BE2C (cell line): ENCODE results near the gene CNTN4.

Source experiments
- DNase-seq: peaks from one replicate; pipeline ENCODE4 v3.0.0-alpha.2; 2020
- H3K27me3 ChIP-seq: fragments of 250-450 bp; sonication (Bioruptor Pico); 2 replicates; pipeline ENCODE4 v1.5.1; 2020; ENCODE audit warnings: mild to moderate bottlenecking
- H3K36me3 ChIP-seq: fragments of 250-450 bp; sonication (Bioruptor Pico); 2 replicates; pipeline ENCODE4 v1.5.1; 2020; ENCODE audit warnings: mild to moderate bottlenecking
- H3K4me1 ChIP-seq: fragments of 250-450 bp; sonication (Bioruptor Pico); 2 replicates; pipeline ENCODE4 v1.5.1; 2020
- H3K4me3 ChIP-seq: 2 replicates; pipeline ENCODE4 v1.5.1; 2011; ENCODE audit warnings: low read depth, low read length
- H3K9me3 ChIP-seq: fragments of 250-450 bp; sonication (Bioruptor Pico); 2 replicates; pipeline ENCODE4 v1.5.1; 2020
- CTCF ChIP-seq: IDR thresholded peaks from 2 replicates; pipeline ENCODE4 v1.5.1; 2012; ENCODE audit warnings: mild to moderate bottlenecking, low read depth, low read length

Gene CNTN4

DNA sequence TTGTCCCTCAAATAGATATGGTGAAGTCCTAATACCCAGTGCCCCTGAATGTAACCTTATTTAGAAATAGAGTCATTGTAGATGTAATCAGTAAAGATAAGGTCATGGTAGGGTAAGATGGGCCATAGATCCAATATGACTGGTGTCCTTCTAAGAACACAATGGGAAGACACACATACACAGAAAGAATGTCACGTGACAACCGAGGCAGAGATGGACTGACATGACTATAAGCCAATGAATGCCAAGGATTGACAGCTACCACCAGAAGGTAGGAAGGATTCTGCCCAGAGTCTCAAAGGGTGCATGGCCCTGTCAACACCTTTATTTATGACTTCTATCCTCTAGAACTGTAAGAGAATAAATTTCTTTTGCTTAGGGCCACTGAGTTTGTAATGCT lies 780.4 kb downstream of the CNTN4 start:
- no peaks in the 10 kb centered on the region for H3K9me3 ChIP-seq

GRCh38 chr3:2879587-2879986 lies 780.9 kb downstream of the CNTN4 start:
- no peaks in the 10 kb centered on the region for H3K9me3 ChIP-seq
- no peaks in the 10 kb centered on the region for H3K27me3 ChIP-seq
- H3K36me3 ChIP-seq: no peaks in the 10 kb centered on the region
- TF ChIP-seq CTCF: no peak
- DNase-seq: no peak
- no peak overlapping the region for H3K4me3 ChIP-seq
- no peaks in the 10 kb centered on the region for H3K4me1 ChIP-seq

More for the DNA sequence above, 780.4 kb downstream of the CNTN4 start:
- Histone ChIP-seq H3K27me3 (no peaks in the 10 kb centered on the region), H3K36me3 (no peaks in the 10 kb centered on the region), H3K4me1 (no peaks in the 10 kb centered on the region), H3K4me3 (no peak overlapping the region)
- no peak for TF ChIP-seq CTCF
- no peak for DNase-seq

DNA sequence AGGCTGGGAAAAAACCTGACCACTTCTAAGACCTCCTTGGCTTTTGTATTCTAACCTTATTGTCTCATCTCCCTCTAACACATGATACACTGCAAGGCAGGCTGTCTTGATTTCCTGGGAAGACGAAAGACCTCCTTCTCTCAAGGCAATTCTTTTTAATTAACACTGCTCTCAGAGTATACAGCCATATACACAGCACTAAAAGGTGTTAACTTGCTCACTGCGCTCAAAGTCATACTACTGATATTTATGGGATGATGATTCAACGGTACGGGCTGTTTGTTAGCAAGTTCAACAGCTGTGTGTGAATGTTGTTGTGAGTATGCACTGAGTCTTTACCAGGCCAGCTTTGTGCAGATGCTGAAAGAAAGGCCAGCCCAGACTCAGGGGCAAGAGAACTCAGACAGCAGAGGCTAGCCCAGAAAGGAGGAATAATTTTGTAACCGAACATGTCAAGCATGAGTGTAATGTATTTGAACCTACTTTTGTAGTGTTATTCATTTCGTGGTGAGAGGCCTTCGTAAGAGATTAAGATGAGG lies 781.6 kb downstream of the CNTN4 start:
- TF ChIP-seq CTCF: no peak
- H3K9me3 ChIP-seq: no peaks in the 10 kb centered on the region
- no peaks in the 10 kb centered on the region for H3K4me1 ChIP-seq
- H3K27me3 ChIP-seq: no peaks in the 10 kb centered on the region
- no peak for DNase-seq
- H3K4me3 ChIP-seq: no peak overlapping the region
- H3K36me3 ChIP-seq: no peaks in the 10 kb centered on the region

- no peaks in the 10 kb centered on the region for H3K36me3 ChIP-seq
- no peak for DNase-seq
- H3K4me1 ChIP-seq: no peaks in the 10 kb centered on the region
- H3K4me3 ChIP-seq: no peak overlapping the region
- H3K27me3 ChIP-seq: no peaks in the 10 kb centered on the region
- H3K9me3 ChIP-seq: no peaks in the 10 kb centered on the region
- no peak for TF ChIP-seq CTCF
Measured at GRCh38 chr3:2883283-2883682, 784.6 kb downstream of the CNTN4 start.

- no peaks in the 10 kb centered on the region for H3K4me1 ChIP-seq
- DNase-seq: no peak
- TF ChIP-seq CTCF: no peak
- no peaks in the 10 kb centered on the region for H3K27me3 ChIP-seq
- no peaks in the 10 kb centered on the region for H3K36me3 ChIP-seq
- no peak overlapping the region for H3K4me3 ChIP-seq
- no peaks in the 10 kb centered on the region for H3K9me3 ChIP-seq
Measured at GRCh38 chr3:2888592-2888991, 789.9 kb downstream of the CNTN4 start.

GRCh38 chr3:2889736-2890135 lies 791.1 kb downstream of the CNTN4 start:
- TF ChIP-seq CTCF: no peak; the same call in 1 of the 2 replicates
- H3K4me3 ChIP-seq: no peak overlapping the region; the same call in 1 of the 2 replicates
- DNase-seq: peak; percentile 24

More at GRCh38 chr3:2889736-2890135, 791.1 kb downstream of the CNTN4 start:
- Histone ChIP-seq H3K9me3 (no peaks in the 10 kb centered on the region), H3K27me3 (no peaks in the 10 kb centered on the region), H3K4me1 (no peaks in the 10 kb centered on the region), H3K36me3 (no peaks in the 10 kb centered on the region)
